Thymus (tissue), 11 donors: Measurements from ENCODE around the gene RELL2. TPM values are rescaled to one million over a fixed set of nuclear protein-coding genes. Genes with fewer than 3 reads are reported as not detected.
A peak's percentile ranks its signal among the peaks of the same experiment; 100 is the strongest.

Source experiments
- DNase-seq, 9 donors: peaks; one replicate each; pipeline ENCODE4 v3.0.0-alpha.2; 2013; ENCODE audit warnings: low spot score in 9 of 9, low read depth in 6 of 9, missing footprints in 1 of 9
- H3K27ac ChIP-seq, 2 donors: one replicate each; pipeline ENCODE4 v1.5.1; 2013; ENCODE audit warnings: control low read depth in 1 of 2, low read depth in 1 of 2, low read length in 1 of 2, mild to moderate bottlenecking in 1 of 2, moderate library complexity in 1 of 2
- H3K27me3 ChIP-seq, 2 donors: one replicate each; pipeline ENCODE4 v1.5.1; 2013; ENCODE audit warnings: low read length in 1 of 2; ENCODE audit not compliant: control insufficient read depth in 2 of 2, insufficient read depth in 1 of 2
- H3K36me3 ChIP-seq, 2 donors: one replicate each; pipeline ENCODE4 v1.5.1; 2013; ENCODE audit warnings: low read length in 1 of 2, mild to moderate bottlenecking in 1 of 2, moderate library complexity in 1 of 2; ENCODE audit not compliant: control insufficient read depth in 2 of 2, insufficient read depth in 2 of 2
- H3K4me1 ChIP-seq, 2 donors: one replicate each; pipeline ENCODE4 v1.5.1; 2013; ENCODE audit warnings: low read length in 2 of 2; ENCODE audit not compliant: control insufficient read depth in 2 of 2, insufficient read depth in 2 of 2
- H3K4me3 ChIP-seq, 2 donors: one replicate each; pipeline ENCODE4 v1.5.1; 2013; ENCODE audit warnings: low read length in 2 of 2, control low read depth in 1 of 2, mild to moderate bottlenecking in 1 of 2
- H3K9me3 ChIP-seq, 2 donors: one replicate each; pipeline ENCODE4 v1.5.1; 2013; ENCODE audit warnings: low read length in 1 of 2, mild to moderate bottlenecking in 1 of 2; ENCODE audit not compliant: control insufficient read depth in 2 of 2, insufficient read depth in 1 of 2
- WGBS: extraction: QIAGEN DNeasy Blood & Tissue Kit; methylation state at CpG from one replicate; pipeline ENCODE4 v1.1.7; 2013; 5-methylcytosine and 5-hydroxymethylcytosine counted together
- polyA plus RNA-seq: library from polyadenylated mRNA; stranded (reverse); fragments of 200-250 nt; gene quantifications from one replicate; pipeline ENCODE4 v1.2.3, GENCODE V29; 2013
- total RNA-seq: library from RNA; stranded (reverse); fragments of 120-200 nt; gene quantifications from one replicate; pipeline ENCODE4 v1.2.4, GENCODE V29; 2013
- donor health status: healthy.

The RELL2 gene
- total and polyA plus RNA-seq, 2 donors, result 10.0 to 20.8 TPM

DNA sequence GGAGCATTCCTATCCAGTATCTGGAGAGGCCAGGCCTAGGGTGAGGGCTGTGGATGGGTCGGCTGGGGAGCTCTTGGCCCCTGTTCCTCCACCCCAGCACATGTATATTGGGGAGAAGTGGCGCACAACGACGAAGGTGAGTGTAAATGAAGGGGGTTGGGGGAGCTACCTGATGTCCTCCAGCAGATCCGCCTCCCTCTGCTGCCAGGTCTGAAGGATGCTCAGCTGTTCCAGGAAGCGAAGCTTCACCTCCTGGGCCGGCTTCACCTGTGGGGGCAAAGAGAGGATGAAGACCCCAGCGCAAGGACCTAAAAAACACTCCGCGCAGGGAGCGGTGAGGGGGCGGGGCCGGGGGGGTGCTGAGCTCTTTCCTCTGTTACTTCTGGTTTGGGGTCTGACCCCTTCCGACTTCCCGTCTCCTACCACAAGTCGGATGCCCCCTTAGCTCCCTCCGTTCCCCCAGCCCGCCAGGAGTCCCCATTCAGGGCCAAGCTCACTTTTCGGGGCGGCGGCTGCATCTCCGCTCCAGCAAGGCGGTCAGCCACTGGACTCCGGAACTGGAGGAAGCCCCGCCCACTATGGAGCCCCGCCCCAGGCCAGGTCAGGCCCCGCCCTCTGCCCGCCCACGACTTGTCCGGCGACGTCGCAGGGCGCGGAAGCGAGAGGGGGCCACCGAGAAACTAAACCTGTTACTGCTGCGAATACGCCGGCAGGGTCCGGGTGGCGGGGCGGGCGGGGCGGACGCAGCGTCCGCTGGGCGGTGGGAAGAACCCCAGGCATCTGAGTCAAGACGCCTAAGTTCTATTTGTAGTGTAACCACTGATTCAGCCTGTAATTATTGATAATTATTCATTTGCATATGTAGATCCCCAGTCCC is 14.3 kb downstream of the RELL2 start, which contains the start of gene FCHSD1:
Gene FCHSD1, minus strand, starts transcription at position 568 of the 877 bp plus-strand sequence. Its CDS starts 50 bp downstream, at position 518.
- whole genome bisulfite sequencing, result 10% methylated on average over 50 of the region's 50 CpGs
- Histone ChIP-seq H3K4me3 (peak within 1 kb of the TSS; percentile 71 to 81), H3K4me1 (peaks cover 6 to 13% of the 10 kb centered on the region in 2 donors), H3K9me3 (no peaks in the 10 kb centered on the region), H3K27ac (peak within 1 kb of the TSS in 1 of 2 donors; percentile 55), H3K36me3 (peaks cover 0 to 9% of the 10 kb centered on the region in 2 donors), H3K27me3 (peaks cover 0 to 19% of the 10 kb centered on the region in 2 donors)
- peak in 7 of 9 donors; percentile 48 to 77 (median 59) for DNase-seq

- no peak for DNase-seq
- WGBS, result 70% methylated on average over 9 of the region's 9 CpGs
- peaks cover 6 to 13% of the 10 kb centered on the region in 2 donors for H3K4me1 ChIP-seq
- H3K36me3 ChIP-seq, result peaks cover 0 to 5% of the 10 kb centered on the region in 2 donors
- H3K9me3 ChIP-seq, result no peaks in the 10 kb centered on the region
- H3K27me3 ChIP-seq, result peaks cover 0 to 20% of the 10 kb centered on the region in 2 donors
- peak overlapping the region in 1 of 2 donors; percentile 8 for H3K27ac ChIP-seq
- H3K4me3 ChIP-seq, result peak overlapping the region; percentile 71 to 81
These were observed 14.9 kb downstream of the RELL2 start for GRCh38 chr5:141651728-141652105.

GRCh38 chr5:141654298-141654697 is 17.5 kb downstream of the RELL2 start:
- H3K36me3 ChIP-seq, result no peaks in the 10 kb centered on the region
- no peak overlapping the region for H3K27ac ChIP-seq
- H3K27me3 ChIP-seq, result peaks cover 0 to 25% of the 10 kb centered on the region in 2 donors
- H3K4me3 ChIP-seq, result no peak overlapping the region
- 89% methylated on average over 2 of the region's 2 CpGs for WGBS
- peaks cover 6 to 13% of the 10 kb centered on the region in 2 donors for H3K4me1 ChIP-seq
- no peak for DNase-seq
- peaks cover 0 to 3% of the 10 kb centered on the region in 2 donors for H3K9me3 ChIP-seq

DNA sequence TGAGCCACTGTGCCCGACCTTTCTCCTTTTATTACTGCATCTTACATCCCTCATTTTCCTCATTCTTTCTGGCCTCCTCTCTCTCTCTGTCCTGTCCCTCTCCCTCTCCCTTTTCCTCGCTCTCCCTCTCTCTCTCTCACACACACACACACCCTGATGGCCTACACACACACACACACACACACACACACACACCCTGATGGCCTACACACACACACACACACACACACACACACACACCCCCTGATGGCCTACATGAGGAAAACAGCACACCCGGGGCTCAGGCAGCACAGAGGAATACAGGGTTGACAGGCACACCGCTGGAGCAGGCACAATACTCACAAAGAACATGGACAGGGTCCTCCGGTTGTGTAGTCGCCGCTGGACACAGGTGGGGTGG is 18.2 kb downstream of the RELL2 start:
- no peaks in the 10 kb centered on the region for H3K36me3 ChIP-seq
- no peak overlapping the region for H3K27ac ChIP-seq
- H3K4me3 ChIP-seq, result no peak overlapping the region
- 95% methylated on average over 7 of the region's 7 CpGs for WGBS
- H3K4me1 ChIP-seq, result peaks cover 6 to 13% of the 10 kb centered on the region in 2 donors
- peaks cover 0 to 25% of the 10 kb centered on the region in 2 donors for H3K27me3 ChIP-seq
- DNase-seq, result no peak
- peaks cover 0 to 3% of the 10 kb centered on the region in 2 donors for H3K9me3 ChIP-seq

DNA sequence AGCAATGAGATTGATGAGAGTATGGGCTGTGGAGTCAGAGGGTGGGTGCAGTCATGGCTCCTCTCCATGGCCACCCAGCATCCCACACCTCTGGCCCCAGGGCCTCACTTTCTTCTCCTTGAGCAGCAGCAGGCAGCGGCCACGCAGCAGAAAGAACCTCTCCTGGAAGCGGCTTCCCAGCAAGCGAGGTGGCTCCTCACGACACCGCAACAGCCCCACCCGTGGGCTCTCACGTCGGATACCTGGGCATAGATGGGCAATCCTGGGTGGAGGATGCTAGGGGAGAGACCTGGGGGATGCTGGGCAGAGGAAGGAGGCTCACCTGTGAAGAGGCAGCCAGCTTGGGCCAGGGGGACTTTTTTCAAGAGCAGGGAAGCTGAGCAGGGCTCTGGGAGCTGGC is 19.6 kb downstream of the RELL2 start:
- no peak for DNase-seq
- Histone ChIP-seq H3K4me1 (peaks cover 4 to 6% of the 10 kb centered on the region in 2 donors), H3K27ac (no peak overlapping the region), H3K27me3 (peaks cover 0 to 21% of the 10 kb centered on the region in 2 donors), H3K4me3 (no peak overlapping the region), H3K9me3 (peaks cover 0 to 3% of the 10 kb centered on the region in 2 donors), H3K36me3 (no peaks in the 10 kb centered on the region)
- 99% methylated on average over 9 of the region's 9 CpGs for WGBS

DNA sequence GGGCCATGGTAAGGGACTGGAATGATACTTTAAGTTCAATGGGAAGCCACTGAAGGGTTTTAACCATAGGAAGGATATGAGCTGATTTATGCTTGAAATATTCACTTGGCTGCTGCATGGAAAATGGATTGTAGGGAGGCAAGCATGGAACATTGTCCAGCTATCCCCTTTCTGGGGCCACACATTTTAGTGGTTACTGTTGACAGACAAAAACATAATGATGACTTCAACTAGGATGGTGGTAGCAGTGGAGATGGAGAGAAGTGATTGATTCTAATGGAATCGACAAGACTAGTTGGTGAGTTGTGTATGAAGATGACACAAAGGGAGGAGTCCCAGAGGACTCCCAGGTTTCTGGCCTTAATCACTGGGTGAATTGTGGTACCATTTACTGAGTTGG is 20.6 kb downstream of the RELL2 start:
- Histone ChIP-seq H3K4me3 (no peak overlapping the region), H3K4me1 (no peaks in the 10 kb centered on the region), H3K27me3 (peaks cover 0 to 21% of the 10 kb centered on the region in 2 donors), H3K9me3 (peaks cover 0 to 3% of the 10 kb centered on the region in 2 donors), H3K36me3 (no peaks in the 10 kb centered on the region), H3K27ac (no peak overlapping the region)
- WGBS, result 93% methylated on average over 1 of the region's 1 CpG
- DNase-seq, result no peak

GRCh38 chr5:141657937-141658545 is 21.2 kb downstream of the RELL2 start:
- H3K4me1 ChIP-seq, result no peaks in the 10 kb centered on the region
- no peak overlapping the region for H3K27ac ChIP-seq
- no peak overlapping the region for H3K4me3 ChIP-seq
- H3K27me3 ChIP-seq, result peaks cover 0 to 19% of the 10 kb centered on the region in 2 donors
- 89% methylated on average over 8 of the region's 8 CpGs for WGBS
- H3K9me3 ChIP-seq, result peaks cover 0 to 3% of the 10 kb centered on the region in 2 donors
- H3K36me3 ChIP-seq, result no peaks in the 10 kb centered on the region
- no peak for DNase-seq

DNA sequence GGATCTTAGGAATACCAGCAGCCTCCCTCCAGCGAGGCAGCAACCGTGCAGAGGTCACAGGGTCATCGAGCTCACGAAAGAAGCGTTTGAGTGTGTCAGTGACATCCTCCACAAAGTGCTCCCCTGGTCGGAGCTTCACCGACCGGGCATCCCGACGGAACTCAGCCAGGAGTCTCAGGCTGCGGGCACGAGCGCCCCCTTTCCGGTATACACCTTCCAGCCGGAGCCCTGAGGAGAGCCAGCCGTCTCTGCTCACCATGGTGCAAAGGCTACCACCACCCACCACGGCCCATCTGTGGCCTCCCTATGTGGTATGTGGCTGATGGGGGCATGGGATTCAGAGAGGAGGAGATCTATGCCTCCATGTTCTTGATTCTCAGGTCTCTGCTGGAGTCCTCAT is 25.2 kb downstream of the RELL2 start:
- H3K27ac ChIP-seq, result no peak overlapping the region
- no peak for DNase-seq
- no peak overlapping the region for H3K4me3 ChIP-seq
- no peaks in the 10 kb centered on the region for H3K4me1 ChIP-seq
- no peaks in the 10 kb centered on the region for H3K36me3 ChIP-seq
- WGBS, result 95% methylated on average over 17 of the region's 17 CpGs
- H3K27me3 ChIP-seq, result peaks cover 0 to 11% of the 10 kb centered on the region in 2 donors
- H3K9me3 ChIP-seq, result peaks cover 0 to 3% of the 10 kb centered on the region in 2 donors

GRCh38 chr5:141663506-141663905 is 26.7 kb downstream of the RELL2 start:
- 94% methylated on average over 8 of the region's 8 CpGs for WGBS
- no peaks in the 10 kb centered on the region for H3K36me3 ChIP-seq
- no peak for DNase-seq
- H3K27me3 ChIP-seq, result peaks cover 0 to 9% of the 10 kb centered on the region in 2 donors
- no peak overlapping the region for H3K4me3 ChIP-seq
- H3K9me3 ChIP-seq, result no peaks in the 10 kb centered on the region
- no peaks in the 10 kb centered on the region for H3K4me1 ChIP-seq
- H3K27ac ChIP-seq, result no peak overlapping the region
